ENCODE measurements around the gene TNFRSF4. TPM values are rescaled to one million over a fixed set of nuclear protein-coding genes. Genes with fewer than 3 reads are reported as not detected.

TNFRSF4 gene
- total RNA-seq, 1 donor from 2014 or later, result 2.0 TPM

DNA sequence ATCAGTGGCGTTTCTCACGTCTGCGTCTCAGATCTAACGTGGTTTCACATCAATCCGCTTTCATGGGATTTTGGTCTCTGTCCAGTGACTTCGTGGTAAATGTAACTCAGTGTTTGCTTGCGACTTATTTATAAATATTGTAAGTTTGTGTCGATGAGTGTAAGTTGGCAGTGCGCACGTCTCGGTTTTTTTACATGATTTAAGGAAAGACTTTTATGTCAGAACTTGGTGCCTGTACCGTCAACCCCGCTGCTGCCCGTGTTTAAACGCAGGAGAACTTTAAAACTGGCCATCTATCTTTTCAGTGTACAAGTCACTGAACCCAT, 19.6 kb upstream of the TNFRSF4 start:
- DNase-seq (ENCODE audit: low spot score), result no peak

DNA sequence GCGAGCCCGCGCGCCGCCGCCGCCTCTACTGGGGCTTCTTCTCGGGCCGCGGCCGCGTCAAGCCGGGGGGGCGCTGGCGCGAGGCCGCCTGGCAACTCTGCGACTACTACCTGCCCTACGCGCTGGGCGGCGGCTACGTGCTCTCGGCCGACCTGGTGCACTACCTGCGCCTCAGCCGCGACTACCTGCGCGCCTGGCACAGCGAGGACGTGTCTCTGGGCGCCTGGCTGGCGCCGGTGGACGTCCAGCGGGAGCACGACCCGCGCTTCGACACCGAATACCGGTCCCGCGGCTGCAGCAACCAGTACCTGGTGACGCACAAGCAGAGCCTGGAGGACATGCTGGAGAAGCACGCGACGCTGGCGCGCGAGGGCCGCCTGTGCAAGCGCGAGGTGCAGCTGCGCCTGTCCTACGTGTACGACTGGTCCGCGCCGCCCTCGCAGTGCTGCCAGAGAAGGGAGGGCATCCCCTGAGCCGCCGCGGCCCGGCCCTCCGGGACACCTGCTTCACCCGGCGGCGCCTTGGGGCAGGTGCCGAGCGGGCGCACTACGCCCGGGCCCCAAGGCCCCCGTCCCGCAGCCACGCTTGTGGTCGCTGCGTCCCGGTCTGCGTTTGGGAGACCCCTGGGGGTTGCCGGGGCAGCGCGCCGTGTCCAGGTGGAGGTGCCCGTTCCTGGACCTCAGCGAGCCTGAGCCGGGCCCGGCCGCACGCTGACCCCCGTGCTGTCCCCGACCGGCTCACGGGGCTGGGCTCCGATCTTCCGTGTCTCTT, 19.0 kb upstream of the TNFRSF4 start:
- DNase-seq (ENCODE audit: low spot score), result no peak

DNA sequence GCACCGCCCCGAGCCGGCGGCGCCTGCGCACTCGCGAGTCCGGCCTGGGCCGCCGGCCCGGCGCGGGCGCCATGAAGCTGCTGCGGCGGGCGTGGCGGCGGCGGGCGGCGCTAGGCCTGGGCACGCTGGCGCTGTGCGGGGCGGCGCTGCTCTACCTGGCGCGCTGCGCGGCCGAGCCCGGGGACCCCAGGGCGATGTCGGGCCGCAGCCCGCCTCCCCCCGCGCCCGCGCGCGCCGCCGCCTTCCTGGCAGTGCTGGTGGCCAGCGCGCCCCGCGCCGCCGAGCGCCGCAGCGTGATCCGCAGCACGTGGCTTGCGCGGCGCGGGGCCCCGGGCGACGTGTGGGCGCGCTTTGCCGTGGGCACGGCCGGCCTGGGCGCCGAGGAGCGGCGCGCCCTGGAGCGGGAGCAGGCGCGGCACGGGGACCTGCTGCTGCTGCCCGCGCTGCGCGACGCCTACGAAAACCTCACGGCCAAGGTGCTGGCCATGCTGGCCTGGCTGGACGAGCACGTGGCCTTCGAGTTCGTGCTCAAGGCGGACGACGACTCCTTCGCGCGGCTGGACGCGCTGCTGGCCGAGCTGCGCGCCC, 18.3 kb upstream of the TNFRSF4 start, which contains the start of gene B3GALT6:
TSS of gene B3GALT6 (plus strand) at position 30 of the 588 bp plus-strand sequence. CDS start at position 72, 42 bp downstream.
- DNase-seq (ENCODE audit: low spot score), result no peak

DNA sequence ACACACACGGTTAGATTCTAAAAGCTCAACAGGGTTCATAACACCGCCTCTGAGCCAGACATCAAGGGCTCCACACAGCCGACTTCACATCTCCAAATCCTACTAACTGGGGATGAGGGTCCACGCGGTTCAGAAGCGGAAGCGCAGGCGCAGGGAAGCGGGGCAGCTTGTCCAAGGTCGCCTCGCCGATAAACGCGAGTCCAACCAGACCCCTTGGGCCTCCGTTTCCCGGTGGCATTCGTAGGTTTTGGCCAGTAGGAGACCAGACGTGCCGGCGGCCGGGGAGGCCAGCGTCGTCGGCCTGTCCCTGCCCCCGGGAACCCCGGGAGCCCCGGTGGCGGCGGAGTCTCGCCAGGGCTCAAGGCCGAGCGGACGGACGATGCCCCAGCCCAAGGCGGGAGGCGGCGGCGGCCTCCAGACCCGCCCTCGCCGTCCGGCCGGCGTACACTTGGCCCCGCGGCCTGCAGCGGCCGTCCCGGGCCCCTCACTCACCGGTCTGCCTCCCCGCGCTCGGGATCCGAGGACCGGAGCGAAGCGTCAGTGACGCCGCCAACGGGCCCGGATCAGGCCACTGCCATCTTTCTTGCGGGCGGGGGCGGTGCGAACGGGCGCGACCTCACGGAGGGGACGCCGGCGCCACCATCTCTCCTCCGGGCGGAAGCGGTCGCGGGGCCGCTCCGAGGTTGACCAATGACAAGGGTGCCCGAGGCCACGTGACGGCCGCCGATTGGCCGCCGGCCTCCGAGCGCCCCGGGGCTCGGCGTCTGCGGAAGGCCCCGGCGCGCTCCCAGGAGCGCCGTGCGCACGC, 17.7 kb upstream of the TNFRSF4 start, which contains the start of gene SDF4:
TSS of gene SDF4 (minus strand) at position 602 of the 808 bp plus-strand sequence. CDS start 3,229 bp downstream, outside the sequence.
- DNase-seq (ENCODE audit: low spot score), result peak; percentile 96

DNA sequence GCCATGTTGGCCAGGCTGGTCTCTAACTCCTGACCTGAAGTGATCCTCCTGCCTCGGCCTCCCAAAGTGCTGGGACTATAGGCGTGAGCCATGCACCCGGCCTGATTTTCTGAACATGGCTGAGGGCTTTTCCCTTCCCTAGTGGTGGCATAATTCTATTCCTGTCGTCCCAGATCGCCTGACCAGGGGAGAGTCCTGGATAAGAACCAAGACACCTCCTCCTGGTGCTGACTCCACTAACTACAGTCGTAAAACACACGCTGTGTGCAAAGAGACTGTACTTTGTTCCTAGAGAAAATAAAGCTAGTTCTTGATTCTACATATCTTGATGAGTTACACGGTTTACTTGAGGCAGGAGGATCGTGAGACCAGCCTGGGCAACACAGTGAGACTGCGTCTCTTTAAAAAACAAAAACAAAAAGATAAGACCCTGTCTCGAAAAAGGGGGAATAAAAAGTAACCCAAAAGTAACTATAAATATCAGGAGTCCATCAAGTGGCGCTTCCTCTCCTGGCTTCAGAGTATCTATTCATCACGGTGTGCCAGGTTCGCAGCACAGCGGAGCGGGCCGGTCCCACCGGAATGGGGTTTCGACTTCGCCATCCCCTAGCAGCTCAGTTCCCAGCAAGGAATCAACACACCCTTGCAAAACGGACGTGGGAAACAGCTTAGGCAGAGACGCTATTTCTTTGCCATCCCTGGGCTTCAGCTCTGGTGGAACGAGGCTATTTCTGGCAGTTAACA, 16.9 kb upstream of the TNFRSF4 start:
- DNase-seq (ENCODE audit: low spot score), result no peak

DNA sequence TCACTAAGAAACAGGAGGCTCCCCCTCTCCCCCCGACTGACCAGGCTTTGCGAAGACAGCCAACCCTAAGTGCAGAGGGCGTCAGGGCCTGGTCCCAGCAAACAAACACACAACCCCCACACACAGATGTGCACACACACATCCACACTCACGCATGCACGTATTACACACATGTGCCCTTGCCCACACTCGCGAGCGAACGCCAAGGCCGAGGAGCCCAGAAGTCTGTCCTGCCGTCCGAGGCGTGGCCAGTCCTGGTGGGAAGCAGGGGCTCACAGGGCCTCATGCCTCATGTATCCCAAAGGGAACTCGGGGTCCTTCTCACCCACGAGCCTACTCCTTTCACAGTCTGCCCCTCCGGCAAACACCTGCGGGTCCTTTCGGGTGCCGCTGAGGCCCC, 15.8 kb upstream of the TNFRSF4 start:
- DNase-seq (ENCODE audit: low spot score), result no peak

DNA sequence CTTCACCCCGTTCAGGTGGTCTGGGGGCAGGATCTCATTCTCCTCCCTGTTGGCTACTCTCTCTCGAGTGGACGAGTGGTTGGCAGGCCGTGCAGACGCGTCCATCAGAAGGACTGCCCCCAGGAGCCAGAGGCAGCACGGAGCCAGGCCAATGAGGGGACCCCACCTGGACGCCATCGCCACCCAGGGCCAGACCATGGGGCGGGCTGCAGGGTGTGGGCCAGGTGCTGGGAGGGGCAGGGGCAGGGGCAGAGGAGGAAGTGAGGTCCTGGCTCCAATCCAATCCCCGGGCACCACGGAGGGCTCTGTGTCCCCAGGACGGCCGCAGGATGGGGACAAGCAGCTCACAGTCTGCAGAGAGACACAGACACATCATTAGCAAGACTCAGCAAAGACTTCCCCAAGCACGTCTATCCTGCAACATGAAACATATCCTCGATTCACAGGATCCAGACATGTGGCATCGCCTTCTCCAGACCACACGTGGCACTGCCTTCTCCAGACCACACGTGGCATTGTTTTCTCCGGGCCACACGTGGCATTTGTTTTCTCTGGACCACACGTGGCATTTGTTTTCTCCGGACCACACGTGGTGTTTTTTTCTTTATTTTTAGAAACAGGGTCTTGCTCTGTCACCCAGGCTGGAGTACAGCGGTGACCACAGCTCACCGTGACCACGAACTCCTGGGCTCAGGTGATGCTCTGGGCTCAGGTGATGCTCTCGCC, 14.8 kb upstream of the TNFRSF4 start:
- DNase-seq (ENCODE audit: low spot score), result no peak

DNA sequence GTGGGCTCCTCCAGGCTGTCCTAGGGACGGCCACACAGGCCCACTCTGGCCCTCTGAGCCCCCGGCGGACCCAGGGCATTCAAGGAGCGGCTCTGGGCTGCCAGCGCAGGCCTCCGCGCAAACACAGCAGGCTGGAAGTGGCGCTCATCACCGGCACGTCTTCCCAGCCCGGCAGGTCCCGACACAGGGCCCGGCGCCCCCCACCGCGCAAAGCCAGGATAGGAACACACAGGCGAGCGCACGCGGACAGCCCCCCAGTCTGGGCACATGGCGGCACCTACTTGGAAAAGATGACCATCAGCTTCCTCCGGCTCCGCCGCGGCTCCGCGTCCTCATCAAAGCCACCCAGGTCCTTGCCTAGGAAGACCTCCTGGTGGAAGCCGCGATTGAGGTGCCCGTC, 14.2 kb upstream of the TNFRSF4 start:
- no peak for DNase-seq (ENCODE audit: low spot score)

DNA sequence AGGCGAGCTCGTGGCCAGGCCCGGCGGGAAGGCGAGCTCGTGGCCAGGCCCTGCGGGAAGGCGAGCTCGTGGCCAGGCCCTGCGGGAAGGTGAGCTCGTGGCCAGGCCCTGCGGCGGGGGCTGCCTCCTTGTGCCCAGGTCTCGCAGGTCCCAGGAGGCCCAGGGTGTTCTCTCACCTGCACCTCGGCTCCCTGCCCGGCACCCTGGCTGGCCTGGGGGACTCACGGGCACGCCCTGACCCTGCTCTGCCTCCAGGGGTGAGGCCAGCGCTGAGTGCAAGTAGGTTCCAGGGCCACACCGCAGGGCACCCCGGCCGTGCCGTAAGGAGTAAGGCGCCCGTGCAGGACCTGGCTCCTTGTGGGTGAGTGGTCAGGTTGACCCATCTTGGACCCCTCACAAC, 13.4 kb upstream of the TNFRSF4 start:
- no peak for DNase-seq (ENCODE audit: low spot score)

DNA sequence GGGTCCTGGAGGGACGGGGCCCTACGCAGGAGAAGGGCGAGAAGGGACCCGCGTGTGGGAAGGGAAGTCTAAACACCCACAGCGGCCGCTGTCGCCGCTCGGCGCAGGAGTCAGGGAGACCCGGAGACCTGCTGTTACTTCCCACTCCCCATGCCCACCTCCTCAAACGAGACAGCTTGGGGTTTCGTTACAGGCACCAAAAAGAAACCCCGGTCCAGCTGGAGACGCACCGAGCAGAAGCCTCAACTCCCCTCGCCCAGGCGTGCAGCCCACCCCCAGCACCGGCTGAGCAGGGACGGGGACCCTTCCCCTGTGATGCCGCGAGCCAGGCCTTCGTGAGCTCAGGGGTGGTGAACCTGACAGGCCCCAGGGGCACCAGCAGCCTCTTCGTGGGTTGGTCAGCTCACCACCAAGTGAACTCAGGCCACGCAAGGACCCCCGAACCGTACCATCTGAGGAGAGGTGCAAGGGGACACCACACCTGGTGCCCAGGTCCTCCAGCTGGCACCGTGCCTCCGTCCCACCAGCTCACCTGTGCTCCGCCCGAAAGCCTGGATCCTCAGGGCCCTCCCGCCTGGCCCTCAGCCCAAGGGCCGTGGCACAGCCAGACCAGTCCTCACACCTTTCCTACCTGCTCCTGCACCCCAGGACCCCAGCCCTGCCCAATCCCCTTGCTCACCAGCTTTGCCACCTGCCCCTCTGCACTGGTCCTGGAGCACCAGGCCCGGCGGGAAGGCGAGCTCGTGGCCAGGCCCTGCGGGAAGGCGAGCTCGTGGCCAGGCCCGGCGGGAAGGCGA, 12.8 kb upstream of the TNFRSF4 start:
- DNase-seq (ENCODE audit: low spot score), result no peak

DNA sequence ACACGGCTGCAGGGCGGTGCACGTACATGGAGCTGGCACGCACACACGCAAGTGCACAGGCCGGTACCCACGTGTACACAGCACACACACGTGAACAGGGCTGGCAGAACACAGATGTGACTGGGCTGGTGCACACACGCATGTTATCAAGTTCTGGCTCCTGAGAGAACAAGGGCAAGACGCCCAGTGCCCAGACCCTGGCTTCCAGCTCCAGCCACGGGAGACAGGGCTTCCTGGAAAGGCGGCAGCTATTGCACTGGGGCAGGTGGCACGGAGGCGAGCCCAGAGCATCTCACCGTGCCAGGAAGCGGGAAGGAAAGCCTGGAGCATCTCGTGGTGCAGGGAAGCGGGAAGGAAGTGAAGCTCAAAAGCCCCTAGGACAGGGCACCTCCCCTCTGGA, 12.0 kb upstream of the TNFRSF4 start:
- no peak for DNase-seq (ENCODE audit: low spot score)

DNA sequence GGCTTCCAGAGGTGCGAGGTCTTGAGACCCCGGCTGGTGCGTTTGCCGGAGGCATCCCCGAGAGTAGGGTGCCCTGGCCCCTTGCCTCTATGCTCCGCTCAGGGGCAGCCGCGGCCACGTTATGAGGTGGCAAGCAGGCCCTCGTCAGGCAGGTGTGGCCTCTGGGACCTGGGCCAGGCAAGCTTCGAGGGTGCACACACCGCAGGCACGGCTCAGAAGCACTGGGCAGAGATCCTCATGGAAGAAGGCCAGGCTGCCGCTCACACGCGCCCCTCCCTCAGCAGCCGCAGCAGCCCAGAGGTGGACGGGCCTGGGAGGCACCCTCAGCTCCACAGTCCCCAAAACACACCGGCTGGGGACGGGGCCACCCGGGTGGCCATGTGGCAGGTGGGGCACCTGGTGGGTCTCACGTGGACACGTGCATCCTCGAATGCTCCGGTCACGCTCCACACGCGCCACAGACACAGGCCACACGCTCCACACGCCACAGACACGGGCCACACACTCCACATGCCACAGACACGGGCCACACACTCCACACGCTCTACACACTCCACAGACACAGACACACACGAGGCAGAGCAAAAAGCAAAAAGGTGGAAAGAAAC, 11.4 kb upstream of the TNFRSF4 start:
- no peak for DNase-seq (ENCODE audit: low spot score)

DNA sequence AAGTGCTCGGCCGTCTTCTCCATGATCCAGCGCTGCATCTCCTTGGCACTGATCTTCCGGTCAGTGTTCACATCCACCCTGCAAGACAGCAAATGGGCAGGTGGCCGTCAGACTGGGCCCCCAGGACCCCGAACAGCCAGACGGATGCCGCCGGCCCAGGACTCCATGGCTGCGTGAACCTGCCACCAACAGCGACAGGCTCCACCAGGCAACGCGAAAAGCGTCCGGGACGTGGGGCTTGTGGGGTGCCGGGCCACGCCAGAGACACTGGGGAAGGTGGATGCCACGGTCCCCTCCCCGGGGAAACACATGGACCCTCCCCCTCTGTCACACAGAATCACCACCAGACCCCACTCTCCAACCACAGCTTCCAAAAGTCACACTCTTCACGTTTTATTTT, 9.9 kb upstream of the TNFRSF4 start:
- DNase-seq (ENCODE audit: low spot score), result no peak

DNA sequence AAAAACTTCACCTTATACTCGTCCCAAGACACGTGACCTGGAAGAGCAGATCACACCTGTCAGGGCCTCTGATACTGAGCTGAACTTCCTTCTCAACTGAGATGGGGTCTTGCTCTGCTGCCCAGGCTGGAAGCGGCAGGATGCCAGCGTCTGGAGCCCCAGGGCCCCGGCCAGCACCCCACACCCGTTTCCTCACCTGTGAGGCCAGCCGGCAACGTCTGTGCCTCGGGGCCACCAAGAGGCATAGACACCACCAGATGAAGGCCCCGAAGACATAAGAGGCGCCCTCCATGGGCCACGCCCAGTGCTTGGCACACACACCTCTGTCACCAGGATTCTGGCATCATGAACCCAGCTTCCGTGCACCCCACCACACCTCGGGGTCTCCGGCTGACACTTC, 9.4 kb upstream of the TNFRSF4 start:
- no peak for DNase-seq (ENCODE audit: low spot score)

DNA sequence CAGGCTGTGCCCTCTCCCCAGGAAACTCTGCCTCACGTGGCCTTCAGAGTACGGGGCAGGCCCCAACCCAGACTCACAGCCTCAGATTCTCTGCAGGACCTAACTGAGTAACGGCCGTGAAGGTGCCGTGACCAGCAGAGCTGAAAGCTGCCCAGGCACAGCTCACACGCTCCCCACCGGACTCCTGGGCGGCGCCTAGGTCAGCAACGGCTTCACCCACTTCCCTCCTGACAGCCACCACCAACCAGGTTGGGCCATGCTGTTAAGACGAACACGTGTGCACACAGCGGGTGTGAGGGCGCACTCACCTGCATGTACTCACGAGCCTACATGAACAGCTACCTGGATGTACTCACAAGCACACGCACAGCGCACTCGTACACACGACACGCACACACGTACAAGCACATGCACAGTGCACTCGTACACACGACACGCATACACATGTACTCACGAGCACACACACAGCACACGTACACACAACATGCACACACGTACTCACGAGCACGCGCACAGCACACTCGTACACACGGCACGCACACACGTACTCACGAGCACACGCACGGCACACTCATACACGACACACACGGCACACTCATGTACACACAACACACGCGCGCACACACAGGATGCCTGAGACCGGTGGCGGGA, 8.7 kb upstream of the TNFRSF4 start:
- no peak for DNase-seq (ENCODE audit: low spot score)

DNA sequence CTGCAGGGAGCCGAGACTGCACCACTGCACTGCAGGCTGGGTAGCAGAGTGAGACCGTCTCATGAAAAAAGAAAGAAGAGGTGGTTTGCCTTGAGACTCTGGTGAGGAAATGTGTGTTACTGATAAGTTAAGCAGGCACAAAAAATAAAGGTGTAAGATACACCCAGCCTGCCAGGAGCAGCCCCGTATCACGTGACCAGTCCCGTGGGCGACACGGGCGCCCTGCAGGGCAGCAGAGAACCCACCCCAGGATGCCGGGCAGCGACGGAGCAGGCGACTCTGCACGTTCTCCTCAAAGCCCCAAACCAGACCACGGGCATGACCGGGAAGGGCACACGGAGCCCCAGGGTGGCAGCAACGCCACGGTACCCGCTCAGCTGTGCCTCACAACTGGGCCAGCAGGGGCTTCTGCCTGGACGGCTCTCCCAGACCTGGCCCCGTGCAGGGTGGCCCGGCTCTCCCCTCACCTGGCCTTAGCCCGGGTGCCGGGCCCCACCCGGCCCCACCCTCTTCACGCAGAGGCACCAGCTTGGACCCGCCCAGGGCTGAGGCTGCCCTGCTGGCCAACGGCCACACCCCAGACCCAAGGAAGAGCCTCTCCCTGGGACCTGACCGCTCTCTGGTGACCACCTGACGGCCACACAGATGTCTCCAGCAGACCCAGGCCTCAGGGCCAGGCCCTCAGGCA, 8.1 kb upstream of the TNFRSF4 start:
- no peak for DNase-seq (ENCODE audit: low spot score)

DNA sequence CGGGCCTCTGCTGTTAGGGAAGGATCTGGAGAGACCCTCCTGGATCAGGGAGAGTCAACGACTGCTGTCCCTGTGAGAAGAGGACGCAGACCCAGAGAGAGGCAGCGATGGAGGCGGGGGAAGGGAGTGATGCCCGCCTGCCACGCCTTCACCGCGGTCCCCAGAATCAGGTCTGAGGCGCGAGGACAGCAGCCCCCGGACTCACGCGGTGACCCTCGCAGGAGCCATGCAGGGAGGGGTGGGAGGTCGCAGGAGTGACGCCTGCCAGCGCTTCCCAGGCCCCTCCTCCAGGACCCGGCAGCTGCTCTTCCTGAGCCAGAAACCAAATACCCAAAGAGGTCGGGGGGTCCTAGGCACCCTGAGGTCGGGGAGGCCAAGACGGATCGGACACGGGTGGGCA, 6.2 kb upstream of the TNFRSF4 start:
- no peak for DNase-seq (ENCODE audit: low spot score)

DNA sequence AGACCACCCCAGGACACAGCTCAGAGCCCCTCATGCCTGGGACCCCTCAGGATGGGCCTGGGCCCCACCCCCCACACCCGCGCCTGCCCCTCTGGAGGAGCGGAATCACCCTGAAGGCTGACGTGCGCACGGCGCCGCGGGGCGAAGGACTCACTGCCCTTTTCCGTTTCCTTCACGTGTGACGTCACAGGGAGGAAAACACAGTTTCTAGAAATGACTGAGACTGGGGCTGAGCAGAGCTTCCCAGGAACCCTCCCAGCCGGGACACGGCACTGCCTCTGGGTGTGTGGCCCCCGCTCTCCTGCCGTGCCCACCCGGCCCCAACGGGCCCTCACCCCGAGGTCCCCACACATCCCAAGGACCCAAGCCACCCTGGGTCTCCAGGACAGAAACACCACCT, 5.4 kb upstream of the TNFRSF4 start:
- no peak for DNase-seq (ENCODE audit: low spot score)

Data from ureter (tissue), 1 donor.